CD4-positive, alpha-beta memory T cell (primary cell): ENCODE results near the gene DIP2A. TPM values are rescaled to one million over a fixed set of nuclear protein-coding genes. Genes with fewer than 3 reads are reported as not detected.

Experiments
- CTCF ChIA-PET: fragments of 350-600 bp; sonication (Branson Sonifier 250); formaldehyde crosslinking; loops from one replicate; lab custom pipeline; 2021; ENCODE audit warnings: inconsistent platforms; ENCODE audit not compliant: partially characterized antibody; lab: Charles Lee
- POLR2A ChIA-PET: fragments of 350-600 bp; sonication (Branson Sonifier 250); formaldehyde crosslinking; loops from one replicate; lab custom pipeline; 2021; ENCODE audit not compliant: partially characterized antibody; lab: Charles Lee
- DNase-seq, 5 donors: peaks; one replicate each; pipeline versions ENCODE4 v3.0.0 to v3.0.0-alpha.2; 2020 to 2022; ENCODE audit warnings: mixed read lengths in 1 of 5
- H3K27ac ChIP-seq: one replicate; pipeline ENCODE4 v1.7.0; 2013; ENCODE audit warnings: low read depth, low read length
- H3K27me3 ChIP-seq: 2 replicates; pipeline ENCODE4 v1.7.0; 2013; ENCODE audit warnings: mild to moderate bottlenecking, low read length, moderate library complexity; ENCODE audit not compliant: insufficient read depth
- H3K36me3 ChIP-seq: 2 replicates; pipeline ENCODE4 v1.7.0; 2013; ENCODE audit warnings: mild to moderate bottlenecking, low read length, moderate library complexity; ENCODE audit not compliant: insufficient read depth
- H3K4me1 ChIP-seq: 2 replicates; pipeline ENCODE4 v1.7.0; 2013; ENCODE audit warnings: mild to moderate bottlenecking, low read length, moderate library complexity; ENCODE audit not compliant: insufficient read depth
- H3K4me3 ChIP-seq, 2 donors: one replicate each; pipeline ENCODE4 v1.7.0; 2013; ENCODE audit warnings: low read length in 2 of 2, mild to moderate bottlenecking in 1 of 2
- H3K9me3 ChIP-seq, 2 donors: one replicate each; pipeline ENCODE4 v1.7.0; 2013; ENCODE audit warnings: low read length in 2 of 2, control low read depth in 1 of 2; ENCODE audit not compliant: control insufficient read depth in 1 of 2
- H3K27ac Mint-ChIP-seq, 7 donors: one replicate each; pipeline ENCODE4 v1.8.0; 2020 to 2021; ENCODE audit warnings: mixed read lengths in 7 of 7, mild to moderate bottlenecking in 6 of 7, inconsistent platforms in 3 of 7, moderate library complexity in 3 of 7
- H3K27me3 Mint-ChIP-seq, 2 donors: one replicate each; pipeline ENCODE4 v1.8.0; 2020 to 2021; ENCODE audit warnings: mixed read lengths in 2 of 2
- H3K36me3 Mint-ChIP-seq, 2 donors: one replicate each; pipeline ENCODE4 v1.8.0; 2020 to 2021; ENCODE audit warnings: mixed read lengths in 2 of 2, inconsistent platforms in 1 of 2, mild to moderate bottlenecking in 1 of 2
- H3K4me1 Mint-ChIP-seq, 4 donors: one replicate each; pipeline ENCODE4 v1.8.0; 2020 to 2021; ENCODE audit warnings: mixed read lengths in 4 of 4, mild to moderate bottlenecking in 1 of 4
- H3K4me3 Mint-ChIP-seq, 8 donors: one replicate each; pipeline ENCODE4 v1.8.0; 2020 to 2021; ENCODE audit warnings: mixed read lengths in 8 of 8, mild to moderate bottlenecking in 7 of 8, moderate library complexity in 6 of 8, inconsistent platforms in 3 of 8
- H3K9me3 Mint-ChIP-seq, 8 donors: one replicate each; pipeline ENCODE4 v1.8.0; 2020 to 2021; ENCODE audit warnings: mixed read lengths in 8 of 8, mild to moderate bottlenecking in 5 of 8, inconsistent platforms in 3 of 8, moderate library complexity in 1 of 8
- intact Hi-C: fragments of 100-400 bp; cut with micrococcal nuclease; formaldehyde crosslinking; loops from one replicate; pipeline ENCODE4 v1.15.1; 2023
- polyA plus RNA-seq, 2 donors: library from polyadenylated mRNA; unstranded; fragments of 300-500 nt; fragmentation: Illumina TruSeq; gene quantifications; one replicate each; pipeline ENCODE4 v1.2.3, GENCODE V29; 2021
- total RNA-seq, 2 experiments: library from RNA; stranded (reverse); gene quantifications; one replicate each; pipeline ENCODE4 v1.2.3, GENCODE V29; 2021

Gene DIP2A
- total and polyA plus RNA-seq, 4 experiments from 2014 or later, result 14.1 to 95.9 (median 56.2) TPM

- Histone ChIP-seq H3K4me3 (no peak overlapping the region), H3K4me1 (no peaks in the 10 kb centered on the region), H3K27ac (no peak overlapping the region), H3K36me3 (peaks cover 7% of the 10 kb centered on the region), H3K27me3 (no peaks in the 10 kb centered on the region), H3K9me3 (no peaks in the 10 kb centered on the region)
- peaks cover 0 to 1% (median 0%) of the 10 kb centered on the region in 4 donors for H3K4me1 Mint-ChIP-seq
- H3K9me3 Mint-ChIP-seq, result no peaks in the 10 kb centered on the region
- ChIA-PET CTCF (no interaction called here), POLR2A (no interaction called here)
- H3K4me3 Mint-ChIP-seq, result no peak overlapping the region
- no peak overlapping the region for H3K27ac Mint-ChIP-seq
- H3K36me3 Mint-ChIP-seq, result peaks cover 24 to 31% of the 10 kb centered on the region in 2 donors
- intact Hi-C loops, result no loop called here
- no peaks in the 10 kb centered on the region for H3K27me3 Mint-ChIP-seq
- DNase-seq, result no peak
Measured at GRCh38 chr21:46413365-46413696, 45.4 kb upstream of the DIP2A start.

- DNase-seq, result no peak
- peaks cover 0 to 1% (median 0%) of the 10 kb centered on the region in 4 donors for H3K4me1 Mint-ChIP-seq
- Histone ChIP-seq H3K36me3 (peaks cover 7% of the 10 kb centered on the region), H3K9me3 (no peaks in the 10 kb centered on the region), H3K4me1 (no peaks in the 10 kb centered on the region), H3K27ac (no peak overlapping the region), H3K4me3 (no peak overlapping the region), H3K27me3 (no peaks in the 10 kb centered on the region)
- H3K36me3 Mint-ChIP-seq, result peaks cover 34 to 39% of the 10 kb centered on the region in 2 donors
- POLR2A ChIA-PET, result no interaction called here
- CTCF ChIA-PET, result no interaction called here
- peak overlapping the region in 1 of 7 donors; percentile 31 for H3K27ac Mint-ChIP-seq
- no peak overlapping the region for H3K4me3 Mint-ChIP-seq
- intact Hi-C loops, result no loop called here
- no peaks in the 10 kb centered on the region for H3K9me3 Mint-ChIP-seq
- no peaks in the 10 kb centered on the region for H3K27me3 Mint-ChIP-seq
Measured at GRCh38 chr21:46414965-46415275, 43.8 kb upstream of the DIP2A start.

GRCh38 chr21:46416551-46416950, 42.1 kb upstream of the DIP2A start:
- Mint-ChIP-seq H3K4me1 (no peaks in the 10 kb centered on the region), H3K36me3 (peaks cover 31 to 37% of the 10 kb centered on the region in 2 donors), H3K9me3 (no peaks in the 10 kb centered on the region), H3K27me3 (no peaks in the 10 kb centered on the region), H3K27ac (no peak overlapping the region), H3K4me3 (no peak overlapping the region)
- Histone ChIP-seq H3K36me3 (peaks cover 7% of the 10 kb centered on the region), H3K4me3 (no peak overlapping the region), H3K4me1 (no peaks in the 10 kb centered on the region), H3K27ac (no peak overlapping the region), H3K9me3 (no peaks in the 10 kb centered on the region), H3K27me3 (no peaks in the 10 kb centered on the region)
- ChIA-PET CTCF (no interaction called here), POLR2A (no interaction called here)
- intact Hi-C loops, result no loop called here
- DNase-seq, result no peak

GRCh38 chr21:46418265-46418946, 40.3 kb upstream of the DIP2A start:
- Histone ChIP-seq H3K9me3 (no peaks in the 10 kb centered on the region), H3K27me3 (no peaks in the 10 kb centered on the region), H3K4me1 (peaks cover 8% of the 10 kb centered on the region), H3K36me3 (peaks cover 5% of the 10 kb centered on the region), H3K27ac (no peak overlapping the region), H3K4me3 (no peak overlapping the region)
- intact Hi-C loops, result no loop called here
- Mint-ChIP-seq H3K4me3 (no peak overlapping the region), H3K27ac (peak overlapping the region in 1 of 7 donors; percentile 25), H3K9me3 (no peaks in the 10 kb centered on the region), H3K36me3 (peaks cover 31% of the 10 kb centered on the region in 2 donors), H3K27me3 (no peaks in the 10 kb centered on the region), H3K4me1 (peaks cover 0 to 10% (median under 1%) of the 10 kb centered on the region in 4 donors)
- POLR2A ChIA-PET, result no interaction called here
- DNase-seq, result no peak
- CTCF ChIA-PET, result no interaction called here

GRCh38 chr21:46420241-46421190, 38.2 kb upstream of the DIP2A start:
- Histone ChIP-seq H3K36me3 (peaks cover 5% of the 10 kb centered on the region), H3K27ac (no peak overlapping the region), H3K9me3 (no peaks in the 10 kb centered on the region), H3K4me1 (peaks cover 22% of the 10 kb centered on the region), H3K27me3 (no peaks in the 10 kb centered on the region), H3K4me3 (no peak overlapping the region)
- Mint-ChIP-seq H3K4me3 (no peak overlapping the region), H3K36me3 (peaks cover 30 to 31% of the 10 kb centered on the region in 2 donors), H3K4me1 (peaks cover 6 to 27% (median 12%) of the 10 kb centered on the region in 4 donors), H3K27me3 (no peaks in the 10 kb centered on the region), H3K9me3 (no peaks in the 10 kb centered on the region), H3K27ac (peak overlapping the region in 3 of 7 donors; percentile 29 to 63 (median 59))
- DNase-seq, result no peak
- CTCF ChIA-PET, result no interaction called here
- POLR2A ChIA-PET, result no interaction called here
- intact Hi-C loops, result no loop called here

- Histone ChIP-seq H3K27ac (no peak overlapping the region), H3K4me3 (no peak overlapping the region), H3K9me3 (no peaks in the 10 kb centered on the region), H3K27me3 (no peaks in the 10 kb centered on the region), H3K4me1 (peaks cover 26% of the 10 kb centered on the region), H3K36me3 (peaks cover 5% of the 10 kb centered on the region)
- no peak overlapping the region for H3K4me3 Mint-ChIP-seq
- peak overlapping the region in 1 of 7 donors; percentile 57 for H3K27ac Mint-ChIP-seq
- intact Hi-C loops, result no loop called here
- POLR2A ChIA-PET, result no interaction called here
- H3K27me3 Mint-ChIP-seq, result no peaks in the 10 kb centered on the region
- no peaks in the 10 kb centered on the region for H3K9me3 Mint-ChIP-seq
- CTCF ChIA-PET, result no interaction called here
- DNase-seq, result no peak
- peaks cover 6 to 30% (median 13%) of the 10 kb centered on the region in 4 donors for H3K4me1 Mint-ChIP-seq
- peaks cover 23 to 24% of the 10 kb centered on the region in 2 donors for H3K36me3 Mint-ChIP-seq
Measured at GRCh38 chr21:46421191-46421750, 37.4 kb upstream of the DIP2A start.
